ENCODE data around the gene UBXN11.

DNA sequence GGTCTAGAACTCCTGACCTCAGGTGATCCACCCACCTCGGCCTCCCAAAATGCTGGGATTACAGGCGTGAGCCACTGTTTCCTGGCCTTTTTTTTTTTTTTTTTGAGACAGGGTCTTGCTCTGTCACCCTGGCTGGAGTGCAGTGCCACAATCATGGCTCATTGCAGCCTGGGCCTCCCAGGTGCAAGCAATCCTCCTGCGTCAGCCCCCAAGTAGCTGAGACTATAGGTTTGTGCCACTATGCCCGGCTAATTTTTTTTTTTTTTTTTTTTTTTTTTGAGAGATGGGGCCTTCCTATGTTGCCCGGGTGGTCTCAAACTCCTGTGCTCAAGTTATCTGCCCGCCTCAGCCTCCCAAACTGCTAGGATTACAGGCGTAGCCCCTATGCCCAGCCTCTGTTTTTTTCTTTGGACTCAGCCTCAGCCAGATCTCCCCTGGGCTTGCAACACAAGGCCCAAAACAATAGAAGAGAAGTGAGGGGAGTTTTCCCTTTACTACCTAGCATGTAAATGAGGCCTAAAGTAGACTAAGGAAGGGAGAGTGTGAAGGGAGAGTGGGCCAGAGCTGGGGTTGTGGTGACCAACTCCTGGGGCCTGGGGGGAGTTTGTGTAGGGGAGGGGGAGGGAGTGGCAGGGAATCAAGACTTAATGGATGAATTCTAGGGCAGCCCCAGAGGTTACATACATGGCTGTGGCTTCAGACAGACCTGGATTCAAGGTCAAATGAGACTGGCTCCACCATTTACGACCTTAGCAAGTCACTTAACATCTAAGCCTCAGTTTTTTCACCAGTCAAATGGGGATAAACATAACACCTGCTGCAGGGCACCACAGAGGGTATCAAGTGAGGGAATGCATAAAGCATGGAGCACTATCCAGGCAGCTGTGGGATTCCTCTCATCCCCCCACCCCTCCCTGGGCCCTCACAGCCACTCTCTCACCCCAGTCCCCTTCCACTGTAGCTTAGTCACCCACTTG is 9.7 kb upstream of the UBXN11 start:
- TF ChIP-seq, protein P1, sequence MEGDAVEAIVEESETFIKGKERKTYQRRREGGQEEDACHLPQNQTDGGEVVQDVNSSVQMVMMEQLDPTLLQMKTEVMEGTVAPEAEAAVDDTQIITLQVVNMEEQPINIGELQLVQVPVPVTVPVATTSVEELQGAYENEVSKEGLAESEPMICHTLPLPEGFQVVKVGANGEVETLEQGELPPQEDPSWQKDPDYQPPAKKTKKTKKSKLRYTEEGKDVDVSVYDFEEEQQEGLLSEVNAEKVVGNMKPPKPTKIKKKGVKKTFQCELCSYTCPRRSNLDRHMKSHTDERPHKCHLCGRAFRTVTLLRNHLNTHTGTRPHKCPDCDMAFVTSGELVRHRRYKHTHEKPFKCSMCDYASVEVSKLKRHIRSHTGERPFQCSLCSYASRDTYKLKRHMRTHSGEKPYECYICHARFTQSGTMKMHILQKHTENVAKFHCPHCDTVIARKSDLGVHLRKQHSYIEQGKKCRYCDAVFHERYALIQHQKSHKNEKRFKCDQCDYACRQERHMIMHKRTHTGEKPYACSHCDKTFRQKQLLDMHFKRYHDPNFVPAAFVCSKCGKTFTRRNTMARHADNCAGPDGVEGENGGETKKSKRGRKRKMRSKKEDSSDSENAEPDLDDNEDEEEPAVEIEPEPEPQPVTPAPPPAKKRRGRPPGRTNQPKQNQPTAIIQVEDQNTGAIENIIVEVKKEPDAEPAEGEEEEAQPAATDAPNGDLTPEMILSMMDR (IDR thresholded peaks at IDR 0.05; ENCODE audit: insufficient read depth, low read depth, low read length), result no peak
- TF ChIP-seq EZH2 (IDR thresholded peaks at IDR 0.05; ENCODE audit: insufficient read depth, low read length), result no peak

Measured in astrocyte (in vitro differentiated cells and primary cell).